ENCODE data around the gene A4GALT. TPM values are rescaled to one million over a fixed set of nuclear protein-coding genes. Genes with fewer than 3 reads are reported as not detected.

A4GALT gene
- total and polyA plus RNA-seq, 10 of the 15 experiments (the other 5 are each of a cell fraction or from before 2014, with no cell fraction given): 0.04 to 3.9 (median 2.3) TPM; not detected in 1

DNA sequence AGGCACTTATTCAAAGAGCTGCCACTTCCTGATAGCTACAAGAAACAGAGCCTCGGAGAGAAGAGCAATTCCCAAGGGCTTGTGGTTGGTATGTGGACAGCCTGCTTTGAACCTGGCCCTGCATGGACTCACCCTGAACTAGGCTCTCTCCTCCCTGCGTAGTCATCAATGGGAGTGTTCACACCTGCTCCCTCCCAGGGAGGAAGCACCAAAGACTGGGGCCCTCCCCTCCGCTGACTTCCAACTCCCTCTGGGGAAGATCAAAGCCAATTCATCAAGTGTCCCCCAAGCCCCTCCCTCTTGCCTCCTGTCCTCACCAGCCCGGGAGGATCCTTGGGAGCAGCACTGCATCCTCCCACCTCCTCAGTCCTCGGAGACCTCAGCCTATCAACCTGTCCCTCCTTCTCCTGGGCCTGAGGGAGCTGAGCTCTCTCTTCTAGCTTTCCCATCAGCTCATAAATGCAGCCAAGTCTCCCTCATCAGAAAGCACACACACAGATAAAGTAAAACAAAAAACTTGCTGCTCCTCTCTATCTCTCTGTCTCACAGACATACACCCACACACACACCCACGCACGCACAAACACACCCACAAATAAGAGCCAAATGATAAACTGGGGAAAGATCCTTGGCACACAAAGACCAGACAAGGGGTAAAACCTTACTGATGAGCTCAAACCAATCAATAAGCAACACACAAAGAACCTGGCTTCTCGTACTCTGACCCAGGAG is 3.3 kb downstream of the A4GALT start (continued):
- TF ChIP-seq, protein P1, sequence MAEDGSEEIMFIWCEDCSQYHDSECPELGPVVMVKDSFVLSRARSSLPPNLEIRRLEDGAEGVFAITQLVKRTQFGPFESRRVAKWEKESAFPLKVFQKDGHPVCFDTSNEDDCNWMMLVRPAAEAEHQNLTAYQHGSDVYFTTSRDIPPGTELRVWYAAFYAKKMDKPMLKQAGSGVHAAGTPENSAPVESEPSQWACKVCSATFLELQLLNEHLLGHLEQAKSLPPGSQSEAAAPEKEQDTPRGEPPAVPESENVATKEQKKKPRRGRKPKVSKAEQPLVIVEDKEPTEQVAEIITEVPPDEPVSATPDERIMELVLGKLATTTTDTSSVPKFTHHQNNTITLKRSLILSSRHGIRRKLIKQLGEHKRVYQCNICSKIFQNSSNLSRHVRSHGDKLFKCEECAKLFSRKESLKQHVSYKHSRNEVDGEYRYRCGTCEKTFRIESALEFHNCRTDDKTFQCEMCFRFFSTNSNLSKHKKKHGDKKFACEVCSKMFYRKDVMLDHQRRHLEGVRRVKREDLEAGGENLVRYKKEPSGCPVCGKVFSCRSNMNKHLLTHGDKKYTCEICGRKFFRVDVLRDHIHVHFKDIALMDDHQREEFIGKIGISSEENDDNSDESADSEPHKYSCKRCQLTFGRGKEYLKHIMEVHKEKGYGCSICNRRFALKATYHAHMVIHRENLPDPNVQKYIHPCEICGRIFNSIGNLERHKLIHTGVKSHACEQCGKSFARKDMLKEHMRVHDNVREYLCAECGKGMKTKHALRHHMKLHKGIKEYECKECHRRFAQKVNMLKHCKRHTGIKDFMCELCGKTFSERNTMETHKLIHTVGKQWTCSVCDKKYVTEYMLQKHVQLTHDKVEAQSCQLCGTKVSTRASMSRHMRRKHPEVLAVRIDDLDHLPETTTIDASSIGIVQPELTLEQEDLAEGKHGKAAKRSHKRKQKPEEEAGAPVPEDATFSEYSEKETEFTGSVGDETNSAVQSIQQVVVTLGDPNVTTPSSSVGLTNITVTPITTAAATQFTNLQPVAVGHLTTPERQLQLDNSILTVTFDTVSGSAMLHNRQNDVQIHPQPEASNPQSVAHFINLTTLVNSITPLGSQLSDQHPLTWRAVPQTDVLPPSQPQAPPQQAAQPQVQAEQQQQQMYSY (CRISPR knock-in tag; IDR thresholded peaks at IDR 0.05): no peak
- TF ChIP-seq SP1 (IDR thresholded peaks at IDR 0.05; ENCODE audit: low read depth, low read length) (no peak), STAT3 (IDR thresholded peaks at IDR 0.05; ENCODE audit: low read depth, low read length) (no peak), MYB (IDR thresholded peaks at IDR 0.05; ENCODE audit: borderline replicate concordance, low read depth, low read length) (no peak), BCL11A (IDR thresholded peaks at IDR 0.05; ENCODE audit: low read depth, low read length) (no peak), GATAD2B (conservative IDR thresholded peaks at IDR 0.05; ENCODE audit: low read depth) (no peak), CBFB (IDR thresholded peaks at IDR 0.05; ENCODE audit: low read depth) (no peak), CBX5 (IDR thresholded peaks at IDR 0.05; ENCODE audit: low read depth) (no peak), HDGF (IDR thresholded peaks at IDR 0.05) (peak; percentile 44; the same call in 1 of the 2 replicates), IKZF1 (conservative IDR thresholded peaks at IDR 0.05) (peak; percentile 65; the same call in 1 of the 2 replicates), ZNF207 (IDR thresholded peaks at IDR 0.05; ENCODE audit: borderline replicate concordance) (no peak)
- TF ChIP-seq, protein P2, sequence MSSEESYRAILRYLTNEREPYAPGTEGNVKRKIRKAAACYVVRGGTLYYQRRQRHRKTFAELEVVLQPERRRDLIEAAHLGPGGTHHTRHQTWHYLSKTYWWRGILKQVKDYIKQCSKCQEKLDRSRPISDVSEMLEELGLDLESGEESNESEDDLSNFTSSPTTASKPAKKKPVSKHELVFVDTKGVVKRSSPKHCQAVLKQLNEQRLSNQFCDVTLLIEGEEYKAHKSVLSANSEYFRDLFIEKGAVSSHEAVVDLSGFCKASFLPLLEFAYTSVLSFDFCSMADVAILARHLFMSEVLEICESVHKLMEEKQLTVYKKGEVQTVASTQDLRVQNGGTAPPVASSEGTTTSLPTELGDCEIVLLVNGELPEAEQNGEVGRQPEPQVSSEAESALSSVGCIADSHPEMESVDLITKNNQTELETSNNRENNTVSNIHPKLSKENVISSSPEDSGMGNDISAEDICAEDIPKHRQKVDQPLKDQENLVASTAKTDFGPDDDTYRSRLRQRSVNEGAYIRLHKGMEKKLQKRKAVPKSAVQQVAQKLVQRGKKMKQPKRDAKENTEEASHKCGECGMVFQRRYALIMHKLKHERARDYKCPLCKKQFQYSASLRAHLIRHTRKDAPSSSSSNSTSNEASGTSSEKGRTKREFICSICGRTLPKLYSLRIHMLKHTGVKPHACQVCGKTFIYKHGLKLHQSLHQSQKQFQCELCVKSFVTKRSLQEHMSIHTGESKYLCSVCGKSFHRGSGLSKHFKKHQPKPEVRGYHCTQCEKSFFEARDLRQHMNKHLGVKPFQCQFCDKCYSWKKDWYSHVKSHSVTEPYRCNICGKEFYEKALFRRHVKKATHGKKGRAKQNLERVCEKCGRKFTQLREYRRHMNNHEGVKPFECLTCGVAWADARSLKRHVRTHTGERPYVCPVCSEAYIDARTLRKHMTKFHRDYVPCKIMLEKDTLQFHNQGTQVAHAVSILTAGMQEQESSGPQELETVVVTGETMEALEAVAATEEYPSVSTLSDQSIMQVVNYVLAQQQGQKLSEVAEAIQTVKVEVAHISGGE (CRISPR knock-in tag; IDR thresholded peaks at IDR 0.05): no peak
- TF ChIP-seq, protein P3, sequence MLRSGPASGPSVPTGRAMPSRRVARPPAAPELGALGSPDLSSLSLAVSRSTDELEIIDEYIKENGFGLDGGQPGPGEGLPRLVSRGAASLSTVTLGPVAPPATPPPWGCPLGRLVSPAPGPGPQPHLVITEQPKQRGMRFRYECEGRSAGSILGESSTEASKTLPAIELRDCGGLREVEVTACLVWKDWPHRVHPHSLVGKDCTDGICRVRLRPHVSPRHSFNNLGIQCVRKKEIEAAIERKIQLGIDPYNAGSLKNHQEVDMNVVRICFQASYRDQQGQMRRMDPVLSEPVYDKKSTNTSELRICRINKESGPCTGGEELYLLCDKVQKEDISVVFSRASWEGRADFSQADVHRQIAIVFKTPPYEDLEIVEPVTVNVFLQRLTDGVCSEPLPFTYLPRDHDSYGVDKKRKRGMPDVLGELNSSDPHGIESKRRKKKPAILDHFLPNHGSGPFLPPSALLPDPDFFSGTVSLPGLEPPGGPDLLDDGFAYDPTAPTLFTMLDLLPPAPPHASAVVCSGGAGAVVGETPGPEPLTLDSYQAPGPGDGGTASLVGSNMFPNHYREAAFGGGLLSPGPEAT (IDR thresholded peaks at IDR 0.05; ENCODE audit: low read depth): peak; percentile 33; the same call in 1 of the 2 replicates
- TF ChIP-seq, protein P4, sequence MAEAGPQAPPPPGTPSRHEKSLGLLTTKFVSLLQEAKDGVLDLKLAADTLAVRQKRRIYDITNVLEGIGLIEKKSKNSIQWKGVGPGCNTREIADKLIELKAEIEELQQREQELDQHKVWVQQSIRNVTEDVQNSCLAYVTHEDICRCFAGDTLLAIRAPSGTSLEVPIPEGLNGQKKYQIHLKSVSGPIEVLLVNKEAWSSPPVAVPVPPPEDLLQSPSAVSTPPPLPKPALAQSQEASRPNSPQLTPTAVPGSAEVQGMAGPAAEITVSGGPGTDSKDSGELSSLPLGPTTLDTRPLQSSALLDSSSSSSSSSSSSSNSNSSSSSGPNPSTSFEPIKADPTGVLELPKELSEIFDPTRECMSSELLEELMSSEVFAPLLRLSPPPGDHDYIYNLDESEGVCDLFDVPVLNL (IDR thresholded peaks at IDR 0.05; ENCODE audit: low read depth, low read length): no peak
